K562 (cell line): Measurements from ENCODE around the gene BANP. TPM values are rescaled to one million over a fixed set of nuclear protein-coding genes. Genes with fewer than 3 reads are reported as not detected.

ENCODE experiments used
- ATAC-seq: fragments of 200-7000 bp; cut with Tn5 transposase; 3 replicates; pipeline ENCODE4 v1.9.1; 2020; ENCODE audit warnings: moderate library complexity
- BruUV-seq: library from RNA; stranded (reverse); fragments of 400-500 nt; replicated peaks from 2 replicates; lab custom pipeline; 2021; lab: Mats Ljungman, UMichigan
- CTCF ChIA-PET: fragments of 300-600 bp; formaldehyde crosslinking; extraction: SDS; loops from one replicate; lab custom pipeline; 2021; ENCODE audit warnings: low intra/inter-chr PET ratio; lab: Yijun Ruan, JAX
- POLR2A ChIA-PET: fragments of 300-600, 350-650 bp; sonication (Branson Sonifier 250); formaldehyde crosslinking; extraction: SDS; loops from one replicate; lab custom pipeline; 2021; ENCODE audit warnings: antibody characterized with exemption, inconsistent platforms; lab: Yijun Ruan, JAX
- DNase-seq, 4 experiments: peaks; one replicate each; pipeline versions ENCODE4 v3.0.0 to v3.0.0-alpha.2; 2011 to 2018; ENCODE audit warnings: low spot score in 3 of 4, mixed read lengths in 3 of 4; ENCODE audit errors: extremely low read depth in 1 of 4
- FAIRE-seq: peaks from 2 replicates; lab custom pipeline; 2011; peaks lifted over from hg19 to GRCh38; lab: Jason Lieb, UNC
- H2AFZ ChIP-seq: 2 replicates; pipeline ENCODE4 v1.6.0; 2011; ENCODE audit warnings: low read depth, low read length, control low read depth, inconsistent platforms
- H3K27ac ChIP-seq: fragments of 200-600 bp; 3 replicates; pipeline ENCODE4 v1.8.0; 2011; ENCODE audit warnings: low read depth, mild to moderate bottlenecking, control low read depth, inconsistent platforms, low read length, moderate library complexity, mixed read lengths; ENCODE audit errors: extremely low read depth
- H3K27me3 ChIP-seq, 2 experiments: fragments of 300-600 bp in 1 of 2; 2 replicates in 1 of 2; 3 replicates in 1 of 2; pipeline versions ENCODE4 v1.6.0 to v1.8.0; 2011; ENCODE audit warnings: inconsistent platforms in 2 of 2, low read length in 2 of 2, mild to moderate bottlenecking in 1 of 2, mixed read lengths in 1 of 2, moderate library complexity in 1 of 2; ENCODE audit not compliant: control insufficient read depth in 2 of 2, insufficient read depth in 2 of 2
- H3K36me3 ChIP-seq: fragments of 300-600 bp; 3 replicates; pipeline ENCODE4 v1.8.0; 2011; ENCODE audit warnings: mild to moderate bottlenecking, low read length, inconsistent platforms; ENCODE audit not compliant: control insufficient read depth, insufficient read depth
- H3K4me1 ChIP-seq, 2 experiments: fragments of 200-600 bp in 1 of 2; replicated peaks in 1 of 2; 2 replicates in 1 of 2; 3 replicates in 1 of 2; pipeline versions ENCODE4 v1.5.1 to v1.8.0; 2011; ENCODE audit warnings: inconsistent platforms in 2 of 2, low read length in 2 of 2, mild to moderate bottlenecking in 1 of 2, mixed read lengths in 1 of 2, moderate library complexity in 1 of 2; ENCODE audit not compliant: control insufficient read depth in 2 of 2, insufficient read depth in 2 of 2
- H3K4me2 ChIP-seq: 2 replicates; pipeline ENCODE4 v1.6.1; 2011; ENCODE audit warnings: low read length, control low read depth, inconsistent platforms, mixed read lengths; ENCODE audit not compliant: insufficient read depth
- H3K4me3 ChIP-seq: fragments of 200-600 bp; sonication (generic), shearing (Covaris generic); 2 replicates; pipeline ENCODE4 v1.5.1; 2016; ENCODE audit warnings: control low read depth, inconsistent platforms
- H3K79me2 ChIP-seq: fragments of 200-600 bp; 3 replicates; pipeline ENCODE4 v1.8.0; 2011; ENCODE audit warnings: low read length, inconsistent platforms; ENCODE audit not compliant: control insufficient read depth, insufficient read depth
- H3K9ac ChIP-seq, 2 experiments: 2 replicates each; pipeline versions ENCODE4 v1.6.0 to v1.6.1; 2011; ENCODE audit warnings: low read depth in 2 of 2, low read length in 2 of 2, control low read depth in 1 of 2, inconsistent platforms in 1 of 2, mild to moderate bottlenecking in 1 of 2, mixed read lengths in 1 of 2; ENCODE audit not compliant: insufficient read depth in 1 of 2
- H3K9me1 ChIP-seq: one replicate; pipeline ENCODE4 v1.6.0; 2011; ENCODE audit warnings: inconsistent platforms, mild to moderate bottlenecking, low read length, moderate library complexity; ENCODE audit not compliant: control insufficient read depth, insufficient read depth
- H3K9me3 ChIP-seq: replicated peaks from 2 replicates; pipeline ENCODE4 v1.5.1; 2011; ENCODE audit warnings: low read depth, low read length, inconsistent platforms; ENCODE audit not compliant: control insufficient read depth, insufficient read depth
- H4K20me1 ChIP-seq: replicated peaks from 2 replicates; pipeline ENCODE4 v1.6.1; 2011; ENCODE audit warnings: low read length, inconsistent platforms, mixed read lengths; ENCODE audit not compliant: control insufficient read depth, insufficient read depth
- ARID4B ChIP-seq: sonication (generic); formaldehyde crosslinking; IDR thresholded peaks from 2 replicates; pipeline ENCODE4 v1.8.0; 2022; ENCODE audit warnings: mild to moderate bottlenecking, missing genetic modification reagents
- CTBP1 ChIP-seq: fragments of 450-650 bp; IDR thresholded peaks from 2 replicates; pipeline ENCODE4 v1.6.1; 2016; ENCODE audit warnings: borderline replicate concordance
- NCOA1 ChIP-seq: fragments of 450-650 bp; IDR thresholded peaks from 2 replicates; pipeline ENCODE4 v1.6.1; 2016; ENCODE audit warnings: low read depth
- WHSC1 ChIP-seq: IDR thresholded peaks from one replicate; pipeline ENCODE4 v1.6.1; 2012; ENCODE audit warnings: low read length, control low read depth, inconsistent platforms
- ZFX ChIP-seq: sonication (generic); formaldehyde crosslinking; IDR thresholded peaks from 2 replicates; pipeline ENCODE4 v1.8.0; 2022; ENCODE audit warnings: mild to moderate bottlenecking, missing genetic modification reagents, moderate library complexity
- ZNF551 ChIP-seq: fragments of 250-450 bp; sonication (Bioruptor Pico); IDR thresholded peaks from 2 replicates; pipeline ENCODE4 v1.5.0; 2021; ENCODE audit warnings: mild to moderate bottlenecking, moderate library complexity
- WGBS: fragments of 100-300 bp; shearing (Covaris generic); methylation state at CpG from one replicate; pipeline ENCODE4 v1.1.6; 2016; ENCODE audit warnings: low coverage, mixed read lengths; ENCODE audit not compliant: insufficient coverage; ENCODE audit errors: missing lambda C conversion rate; 5-methylcytosine and 5-hydroxymethylcytosine counted together
- in situ Hi-C: fragments of 300-500 bp; cut with MboI; formaldehyde crosslinking; loops from 4 replicates; pipeline ENCODE4 v1.15.0; 2018; ENCODE audit warnings: inconsistent platforms, mixed read lengths
- intact Hi-C: fragments of 100-400 bp; cut with micrococcal nuclease; formaldehyde crosslinking; loops from 2 replicates; pipeline ENCODE4 v1.14.2; 2022
- polyA plus RNA-seq, 8 experiments: library from polyadenylated mRNA; depleted of rRNA in 4 of 8; stranded (reverse) in 5 of 8; unstranded in 3 of 8; fragments of >200 nt; fragmentation: Nextera tagmentation in 2 of 8; fragmentation: Illumina TruSeq in 1 of 8; extraction: Ambion mirVana in 2 of 8; extraction: Trizol in 1 of 8; gene quantifications; 2 replicates each; pipeline versions ENCODE4 v1.2.1 to v1.2.3, GENCODE V29; 2011 to 2014; ENCODE audit warnings: inconsistent platforms in 1 of 8, missing spikeins in 1 of 8
- total RNA-seq, 7 experiments: library from RNA; depleted of rRNA in 6 of 7; stranded (reverse); fragments of >200 nt in 6 of 7; fragmentation: Illumina TruSeq in 2 of 7; extraction: Trizol in 2 of 7; gene quantifications; 2 replicates each; pipeline versions ENCODE4 v1.2.1 to v1.2.3, GENCODE V29; 2011 to 2021; ENCODE audit warnings: low replicate concordance in 1 of 7
- TF ChIP-seq, protein P1 (sequence below): IDR thresholded peaks from 3 replicates; pipeline ENCODE4 v1.6.1; 2011; ENCODE audit warnings: borderline replicate concordance, mild to moderate bottlenecking, moderate library complexity; ENCODE audit not compliant: insufficient read length; ENCODE audit errors: extremely low read depth

Gene BANP
- total and polyA plus RNA-seq, 9 of the 15 experiments (the other 6 are each of a cell fraction or from before 2014, with no cell fraction given), result 4.6 to 22.1 (median 15.6) TPM

- H3K27ac ChIP-seq, result no peak overlapping the region
- H4K20me1 ChIP-seq, result no peaks in the 10 kb centered on the region
- DNase-seq, result no peak
- POLR2A ChIA-PET, result no interaction called here
- 50% methylated on average over 9 of the region's 9 CpGs for WGBS
- peaks cover 14 to 22% of the 10 kb centered on the region in 2 experiments; a peak in 4 of 5 replicates for H3K27me3 ChIP-seq
- no peak overlapping the region for H3K4me2 ChIP-seq
- H3K79me2 ChIP-seq, result no peaks in the 10 kb centered on the region
- FAIRE-seq, result no peak
- H3K9me1 ChIP-seq, result no peaks in the 10 kb centered on the region
- TF ChIP-seq NCOA1, result no peak
- no peak for TF ChIP-seq ARID4B (CRISPR knock-in tag)
- TF ChIP-seq CTBP1, result no peak
- TF ChIP-seq ZFX (CRISPR knock-in tag), result no peak
- no peak for TF ChIP-seq ZNF551
- TF ChIP-seq, protein P1, sequence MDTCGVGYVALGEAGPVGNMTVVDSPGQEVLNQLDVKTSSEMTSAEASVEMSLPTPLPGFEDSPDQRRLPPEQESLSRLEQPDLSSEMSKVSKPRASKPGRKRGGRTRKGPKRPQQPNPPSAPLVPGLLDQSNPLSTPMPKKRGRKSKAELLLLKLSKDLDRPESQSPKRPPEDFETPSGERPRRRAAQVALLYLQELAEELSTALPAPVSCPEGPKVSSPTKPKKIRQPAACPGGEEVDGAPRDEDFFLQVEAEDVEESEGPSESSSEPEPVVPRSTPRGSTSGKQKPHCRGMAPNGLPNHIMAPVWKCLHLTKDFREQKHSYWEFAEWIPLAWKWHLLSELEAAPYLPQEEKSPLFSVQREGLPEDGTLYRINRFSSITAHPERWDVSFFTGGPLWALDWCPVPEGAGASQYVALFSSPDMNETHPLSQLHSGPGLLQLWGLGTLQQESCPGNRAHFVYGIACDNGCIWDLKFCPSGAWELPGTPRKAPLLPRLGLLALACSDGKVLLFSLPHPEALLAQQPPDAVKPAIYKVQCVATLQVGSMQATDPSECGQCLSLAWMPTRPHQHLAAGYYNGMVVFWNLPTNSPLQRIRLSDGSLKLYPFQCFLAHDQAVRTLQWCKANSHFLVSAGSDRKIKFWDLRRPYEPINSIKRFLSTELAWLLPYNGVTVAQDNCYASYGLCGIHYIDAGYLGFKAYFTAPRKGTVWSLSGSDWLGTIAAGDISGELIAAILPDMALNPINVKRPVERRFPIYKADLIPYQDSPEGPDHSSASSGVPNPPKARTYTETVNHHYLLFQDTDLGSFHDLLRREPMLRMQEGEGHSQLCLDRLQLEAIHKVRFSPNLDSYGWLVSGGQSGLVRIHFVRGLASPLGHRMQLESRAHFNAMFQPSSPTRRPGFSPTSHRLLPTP, result no peak
- no peak for TF ChIP-seq WHSC1
- no TSS peak for BruUV-seq
- H3K4me3 ChIP-seq, result no peak overlapping the region
- H2AFZ ChIP-seq, result no peak overlapping the region
- no peaks in the 10 kb centered on the region for H3K9me3 ChIP-seq
- ATAC-seq, result no peak
- in situ Hi-C loops (no loop called here), intact Hi-C loops (no loop called here)
- CTCF ChIA-PET, result no interaction called here
- H3K9ac ChIP-seq, result no peak overlapping the region
- no peaks in the 10 kb centered on the region for H3K36me3 ChIP-seq
- H3K4me1 ChIP-seq, result no peaks in the 10 kb centered on the region
Measured at GRCh38 chr16:88083582-88083981, 132.3 kb downstream of the BANP start.
